T-helper 17 cell (primary cell): ENCODE data around the gene CNGA2. TPM values are rescaled to one million over a fixed set of nuclear protein-coding genes. Genes with fewer than 3 reads are reported as not detected.

Experiments
- ATAC-seq: fragments of 150-1000 bp; cut with Tn5 transposase; 2 replicates; pipeline ENCODE4 v1.10.0; 2021; ENCODE audit warnings: mild to moderate bottlenecking, moderate library complexity
- DNase-seq, 3 donors: peaks; one replicate each; pipeline versions ENCODE4 v3.0.0 to v3.0.0-alpha.2; 2020 to 2021
- H3K9me3 ChIP-seq: one replicate; pipeline ENCODE4 v1.7.0; 2013; ENCODE audit warnings: low read length, mild to moderate bottlenecking; ENCODE audit not compliant: control insufficient read depth, poor library complexity, severe bottlenecking
- H3K27ac Mint-ChIP-seq: one replicate; pipeline ENCODE4 v1.8.0; 2022; ENCODE audit warnings: mild to moderate bottlenecking, moderate library complexity, mixed read lengths
- H3K27me3 Mint-ChIP-seq: one replicate; pipeline ENCODE4 v1.8.0; 2022; ENCODE audit warnings: mixed read lengths
- H3K36me3 Mint-ChIP-seq: one replicate; pipeline ENCODE4 v1.8.0; 2022; ENCODE audit warnings: low read depth, mixed read lengths
- H3K4me1 Mint-ChIP-seq: one replicate; pipeline ENCODE4 v1.8.0; 2022; ENCODE audit warnings: mild to moderate bottlenecking, mixed read lengths
- H3K4me3 Mint-ChIP-seq: one replicate; pipeline ENCODE4 v1.8.0; 2022; ENCODE audit warnings: mild to moderate bottlenecking, moderate library complexity, mixed read lengths
- total RNA-seq, 4 donors: library from RNA in 2 of 4; stranded (reverse) in 2 of 4; gene quantifications; one replicate each; pipeline ENCODE4 v1.2.3 and lab custom pipeline; 2022 to 2026

CNGA2 gene
- total RNA-seq, 2 donors from 2014 or later: not detected

- H3K4me3 Mint-ChIP-seq: no peak overlapping the region
- DNase-seq: no peak
- H3K9me3 ChIP-seq: no peaks in the 10 kb centered on the region
- H3K27me3 Mint-ChIP-seq: peaks cover 4% of the 10 kb centered on the region
- no peak overlapping the region for H3K27ac Mint-ChIP-seq
- no peaks in the 10 kb centered on the region for H3K36me3 Mint-ChIP-seq
- H3K4me1 Mint-ChIP-seq: no peaks in the 10 kb centered on the region
- ATAC-seq: no peak
Measured at GRCh38 chrX:151743651-151744470, 9.3 kb downstream of the CNGA2 start.

- H3K27ac Mint-ChIP-seq: no peak overlapping the region
- ATAC-seq (no peak), DNase-seq (no peak)
- H3K4me3 Mint-ChIP-seq: no peak overlapping the region
- H3K4me1 Mint-ChIP-seq: no peaks in the 10 kb centered on the region
- H3K27me3 Mint-ChIP-seq: peaks cover 10% of the 10 kb centered on the region
- no peaks in the 10 kb centered on the region for H3K36me3 Mint-ChIP-seq
- H3K9me3 ChIP-seq: no peaks in the 10 kb centered on the region
Measured at GRCh38 chrX:151745651-151746050, 11.1 kb downstream of the CNGA2 start.

- no peak overlapping the region for H3K27ac Mint-ChIP-seq
- H3K36me3 Mint-ChIP-seq: no peaks in the 10 kb centered on the region
- H3K4me1 Mint-ChIP-seq: no peaks in the 10 kb centered on the region
- H3K4me3 Mint-ChIP-seq: no peak overlapping the region
- ATAC-seq (no peak), DNase-seq (no peak)
- no peaks in the 10 kb centered on the region for H3K9me3 ChIP-seq
- peaks cover 18% of the 10 kb centered on the region for H3K27me3 Mint-ChIP-seq
Measured at GRCh38 chrX:151746502-151746901, 12.0 kb downstream of the CNGA2 start.

- Mint-ChIP-seq H3K27ac (no peak overlapping the region), H3K4me1 (no peaks in the 10 kb centered on the region), H3K4me3 (no peak overlapping the region), H3K27me3 (peaks cover 29% of the 10 kb centered on the region), H3K36me3 (no peaks in the 10 kb centered on the region)
- DNase-seq (no peak), ATAC-seq (no peak)
- no peaks in the 10 kb centered on the region for H3K9me3 ChIP-seq
Measured at GRCh38 chrX:151750511-151750910, 16.0 kb downstream of the CNGA2 start.

- H3K4me3 Mint-ChIP-seq: no peak overlapping the region
- H3K9me3 ChIP-seq: no peaks in the 10 kb centered on the region
- H3K27me3 Mint-ChIP-seq: peaks cover 30% of the 10 kb centered on the region
- ATAC-seq (no peak), DNase-seq (no peak)
- H3K27ac Mint-ChIP-seq: no peak overlapping the region
- no peaks in the 10 kb centered on the region for H3K4me1 Mint-ChIP-seq
- no peaks in the 10 kb centered on the region for H3K36me3 Mint-ChIP-seq
Measured at GRCh38 chrX:151752847-151753246, 18.3 kb downstream of the CNGA2 start.

GRCh38 chrX:151753313-151754046, 18.9 kb downstream of the CNGA2 start:
- ATAC-seq: no peak
- Mint-ChIP-seq H3K4me1 (no peaks in the 10 kb centered on the region), H3K27ac (no peak overlapping the region), H3K36me3 (no peaks in the 10 kb centered on the region), H3K4me3 (no peak overlapping the region), H3K27me3 (peaks cover 34% of the 10 kb centered on the region)
- no peaks in the 10 kb centered on the region for H3K9me3 ChIP-seq
- no peak for DNase-seq

- Mint-ChIP-seq H3K36me3 (no peaks in the 10 kb centered on the region), H3K27ac (no peak overlapping the region), H3K4me3 (no peak overlapping the region), H3K4me1 (no peaks in the 10 kb centered on the region), H3K27me3 (peaks cover 28% of the 10 kb centered on the region)
- ATAC-seq (no peak), DNase-seq (no peak)
- H3K9me3 ChIP-seq: no peaks in the 10 kb centered on the region
Measured at GRCh38 chrX:151754047-151754429, 19.5 kb downstream of the CNGA2 start.

- Mint-ChIP-seq H3K27ac (no peak overlapping the region), H3K4me3 (no peak overlapping the region), H3K4me1 (no peaks in the 10 kb centered on the region), H3K27me3 (peaks cover 28% of the 10 kb centered on the region), H3K36me3 (no peaks in the 10 kb centered on the region)
- no peaks in the 10 kb centered on the region for H3K9me3 ChIP-seq
- ATAC-seq (no peak), DNase-seq (no peak)
Measured at GRCh38 chrX:151754641-151755215, 20.2 kb downstream of the CNGA2 start.

- Mint-ChIP-seq H3K4me3 (no peak overlapping the region), H3K4me1 (no peaks in the 10 kb centered on the region), H3K27ac (no peak overlapping the region), H3K27me3 (peaks cover 5% of the 10 kb centered on the region), H3K36me3 (no peaks in the 10 kb centered on the region)
- ATAC-seq (no peak), DNase-seq (no peak)
- no peaks in the 10 kb centered on the region for H3K9me3 ChIP-seq
Measured at GRCh38 chrX:151759041-151759708, 24.6 kb downstream of the CNGA2 start.

GRCh38 chrX:151762802-151763201, 28.3 kb downstream of the CNGA2 start:
- no peaks in the 10 kb centered on the region for H3K9me3 ChIP-seq
- Mint-ChIP-seq H3K27me3 (peaks cover 13% of the 10 kb centered on the region), H3K36me3 (no peaks in the 10 kb centered on the region), H3K4me1 (no peaks in the 10 kb centered on the region), H3K4me3 (no peak overlapping the region), H3K27ac (no peak overlapping the region)
- DNase-seq: no peak
- no peak for ATAC-seq

- H3K27me3 Mint-ChIP-seq: peaks cover 9% of the 10 kb centered on the region
Measured at GRCh38 chrX:151763711-151764110, 29.2 kb downstream of the CNGA2 start.

GRCh38 chrX:151765026-151765425, 30.5 kb downstream of the CNGA2 start:
- ATAC-seq: no peak
- Mint-ChIP-seq H3K4me1 (no peaks in the 10 kb centered on the region), H3K4me3 (no peak overlapping the region), H3K36me3 (no peaks in the 10 kb centered on the region), H3K27me3 (peaks cover 9% of the 10 kb centered on the region), H3K27ac (no peak overlapping the region)
- H3K9me3 ChIP-seq: no peaks in the 10 kb centered on the region
- DNase-seq: no peak

More at GRCh38 chrX:151763711-151764110, 29.2 kb downstream of the CNGA2 start:
- H3K4me1 Mint-ChIP-seq: no peaks in the 10 kb centered on the region
- no peaks in the 10 kb centered on the region for H3K36me3 Mint-ChIP-seq
- H3K27ac Mint-ChIP-seq: no peak overlapping the region
- DNase-seq: no peak
- H3K4me3 Mint-ChIP-seq: no peak overlapping the region
- no peaks in the 10 kb centered on the region for H3K9me3 ChIP-seq
- ATAC-seq: no peak

- DNase-seq (no peak), ATAC-seq (no peak)
- no peaks in the 10 kb centered on the region for H3K4me1 Mint-ChIP-seq
- H3K27ac Mint-ChIP-seq: no peak overlapping the region
- H3K27me3 Mint-ChIP-seq: no peaks in the 10 kb centered on the region
- H3K4me3 Mint-ChIP-seq: no peak overlapping the region
- H3K9me3 ChIP-seq: no peaks in the 10 kb centered on the region
- H3K36me3 Mint-ChIP-seq: no peaks in the 10 kb centered on the region
Measured at GRCh38 chrX:151771726-151772125, 37.2 kb downstream of the CNGA2 start.
